ENCODE results near the gene SOX5. TPM values are rescaled to one million over a fixed set of nuclear protein-coding genes. Genes with fewer than 3 reads are reported as not detected.
"Not testable (repeated sequence)": the region's sequence is repeated elsewhere in the genome, so short reads cannot be mapped to it uniquely, and the experiment has no call there.

Gene SOX5
- polyA plus RNA-seq, 4 donors = 6.7 to 8.3 (median 7.2) TPM

GRCh38 chr12:23559268-23559753 is 390.2 kb downstream of the SOX5 start:
- no peak for DNase-seq (ENCODE audit: low read depth in 4 of 4, low spot score in 3 of 4)

- no peak for DNase-seq (ENCODE audit: low read depth in 4 of 4, low spot score in 3 of 4)
Measured at GRCh38 chr12:23556661-23557060, 392.8 kb downstream of the SOX5 start.

DNA sequence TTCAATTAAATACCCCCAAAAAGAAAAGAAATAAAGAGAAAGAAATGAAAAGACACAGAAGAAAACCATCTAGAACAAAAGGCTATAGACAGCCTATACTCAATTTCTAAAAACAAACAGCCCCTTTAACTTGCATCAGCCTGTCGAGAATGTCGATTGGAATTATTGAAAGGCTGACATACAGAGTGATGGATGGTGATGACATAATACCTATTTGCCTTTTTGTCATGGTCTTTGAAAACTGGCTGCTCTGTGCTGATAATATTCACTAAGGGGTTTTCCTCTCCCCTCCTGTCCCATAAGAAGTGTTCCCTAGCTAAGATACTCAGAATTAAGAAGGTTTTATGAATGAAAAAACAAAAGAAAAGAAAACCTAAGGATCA is 393.7 kb downstream of the SOX5 start:
- no peak for DNase-seq (ENCODE audit: low read depth in 4 of 4, low spot score in 3 of 4)

GRCh38 chr12:23555180-23555824 is 394.2 kb downstream of the SOX5 start:
- no peak for DNase-seq (ENCODE audit: low read depth in 4 of 4, low spot score in 3 of 4)

GRCh38 chr12:23552417-23552816 is 397.1 kb downstream of the SOX5 start:
- DNase-seq (ENCODE audit: low read depth in 4 of 4, low spot score in 3 of 4) = no peak

GRCh38 chr12:23550753-23551152 is 398.7 kb downstream of the SOX5 start:
- no peak for DNase-seq (ENCODE audit: low read depth in 4 of 4, low spot score in 3 of 4)

DNA sequence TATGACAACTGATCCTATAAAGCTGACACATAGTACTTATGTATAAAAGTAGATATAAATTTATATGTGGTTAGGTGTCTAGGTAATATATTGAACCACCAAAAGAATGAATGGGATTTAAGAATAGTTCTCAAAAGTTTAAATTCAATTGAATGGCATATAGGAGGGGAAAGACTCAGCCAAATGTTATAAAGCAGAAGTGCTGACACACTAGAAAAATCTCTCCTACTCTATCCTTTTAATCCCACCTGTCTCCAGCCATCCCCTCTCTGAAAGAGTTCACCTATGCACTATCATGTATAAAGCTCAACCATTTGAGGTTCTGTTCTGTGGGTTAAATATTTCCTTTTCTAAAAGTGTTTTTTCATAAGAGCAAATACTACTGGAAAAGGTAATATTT is 400.7 kb downstream of the SOX5 start:
- DNase-seq (ENCODE audit: low read depth in 4 of 4, low spot score in 3 of 4) = no peak

DNA sequence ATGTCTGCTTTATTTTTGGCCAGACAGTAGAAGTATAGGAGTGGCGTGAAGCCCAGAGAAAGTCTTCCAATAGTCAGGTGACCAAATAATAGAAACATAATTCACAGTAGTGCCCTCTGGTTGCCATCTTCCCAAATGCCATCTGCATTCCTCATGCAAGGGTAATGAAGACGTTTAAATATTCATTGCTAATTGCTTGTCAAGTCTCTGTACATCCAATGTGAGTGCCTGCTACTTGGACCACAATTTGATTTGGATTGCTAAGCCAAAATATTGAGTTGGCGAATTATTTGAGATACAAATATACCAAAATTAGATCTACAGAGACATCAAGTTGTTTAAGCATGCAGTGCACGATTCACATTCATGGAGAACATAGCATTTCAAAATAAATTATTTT is 402.7 kb downstream of the SOX5 start:
- no peak for DNase-seq (ENCODE audit: low read depth in 4 of 4, low spot score in 3 of 4)

GRCh38 chr12:23543767-23544166 is 405.7 kb downstream of the SOX5 start:
- no peak for DNase-seq (ENCODE audit: low read depth in 4 of 4, low spot score in 3 of 4)

GRCh38 chr12:23542187-23542586 is 407.3 kb downstream of the SOX5 start:
- no peak for DNase-seq (ENCODE audit: low read depth in 4 of 4, low spot score in 3 of 4)

DNA sequence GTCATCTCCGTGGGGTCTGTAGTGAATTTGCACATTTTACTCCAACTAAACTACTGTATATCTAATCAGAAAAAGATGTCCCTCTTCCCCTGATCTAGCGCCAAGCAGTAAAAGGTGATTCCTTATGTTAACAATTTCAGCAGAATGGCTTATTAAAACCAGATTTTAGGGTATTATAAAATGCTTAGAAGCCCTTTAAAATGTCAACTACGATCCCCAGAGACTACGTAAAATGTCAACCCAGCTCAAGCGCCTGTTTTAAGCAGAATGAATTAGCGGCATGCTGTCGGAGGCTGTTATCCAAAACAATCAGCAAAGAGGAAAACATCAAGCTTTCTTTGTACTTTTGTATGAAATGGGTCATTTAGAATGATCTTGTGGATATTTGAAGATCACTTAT is 408.9 kb downstream of the SOX5 start:
- peak in 2 of 4 donors; percentile 15 to 29 for DNase-seq (ENCODE audit: low read depth in 4 of 4, low spot score in 3 of 4)

DNA sequence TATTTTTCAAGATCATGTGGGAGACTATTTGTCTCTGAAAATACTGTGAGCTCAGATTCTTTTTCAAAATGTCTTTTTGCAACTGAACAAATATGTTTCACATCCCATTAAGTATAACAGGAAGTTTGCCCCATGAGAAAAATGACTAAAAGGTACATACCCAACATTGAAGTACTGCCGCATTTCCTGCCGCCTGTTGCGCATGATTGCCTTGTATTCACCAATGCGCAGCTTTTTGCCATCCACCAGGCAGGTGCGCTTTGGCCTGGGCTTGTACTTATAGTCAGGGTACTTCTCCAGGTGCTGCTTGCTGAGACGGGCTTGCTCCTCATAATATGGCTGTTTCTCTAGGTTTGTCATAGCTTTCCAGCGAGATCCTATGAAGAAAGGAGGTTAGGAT is 413.2 kb downstream of the SOX5 start:
- DNase-seq (ENCODE audit: low read depth in 4 of 4, low spot score in 3 of 4) = no peak

DNA sequence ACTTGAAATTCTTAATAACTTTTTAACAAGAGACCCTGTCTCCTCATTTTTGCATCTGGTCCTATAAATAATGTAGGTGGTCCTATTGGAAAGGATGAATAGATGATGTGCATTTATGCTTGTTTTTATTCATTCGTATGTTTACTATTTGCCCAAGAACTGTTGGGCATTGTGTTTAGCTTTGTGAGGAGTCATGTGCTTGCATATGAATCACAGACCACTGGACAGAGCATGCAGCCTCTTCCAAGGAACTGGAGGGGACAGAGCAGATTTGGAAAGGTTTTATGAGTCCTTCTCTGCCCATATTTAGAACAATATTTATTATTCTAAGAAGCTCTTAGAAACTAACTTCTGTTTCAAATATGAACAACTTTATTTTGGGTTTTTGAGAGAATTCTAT is 414.0 kb downstream of the SOX5 start:
- no peak for DNase-seq (ENCODE audit: low read depth in 4 of 4, low spot score in 3 of 4)

DNA sequence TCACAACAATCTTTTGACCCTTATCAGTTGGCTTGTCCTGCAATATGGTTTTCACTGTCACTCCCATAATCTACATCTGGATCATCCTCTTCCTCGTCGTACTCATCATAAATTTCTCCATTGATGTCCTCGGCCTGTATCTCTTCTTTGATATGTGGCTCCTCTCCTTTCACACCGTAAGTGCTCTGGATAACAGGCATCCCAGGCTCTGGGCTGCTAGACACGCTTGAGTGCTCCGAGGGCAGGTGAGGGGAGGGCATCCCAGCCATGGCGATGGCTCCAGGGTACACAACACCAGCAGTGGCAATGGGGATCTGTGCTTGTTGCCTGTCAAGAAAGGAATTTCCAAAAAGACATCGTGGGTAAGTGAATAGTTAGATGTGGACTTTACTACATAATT is 415.3 kb downstream of the SOX5 start:
- no peak for DNase-seq (ENCODE audit: low read depth in 4 of 4, low spot score in 3 of 4)

DNA sequence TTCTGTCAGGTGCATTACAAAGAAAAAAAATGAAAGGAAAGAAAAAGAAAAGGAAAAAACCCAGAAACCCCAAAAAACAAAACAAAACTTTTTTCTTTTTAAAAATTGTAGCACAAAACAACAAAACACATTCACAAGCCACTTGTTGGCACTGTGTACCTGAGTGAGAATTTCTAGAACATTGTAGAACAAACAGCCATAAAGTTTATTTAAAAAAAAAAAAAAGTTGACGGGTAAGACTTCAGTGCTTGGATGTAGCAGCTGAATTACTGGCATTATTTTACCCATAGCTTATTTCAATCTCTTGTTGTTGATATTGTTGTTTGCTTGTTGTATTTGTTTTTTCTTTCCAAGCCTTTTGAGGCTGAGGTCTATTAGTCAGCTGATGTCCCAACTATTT is 415.8 kb downstream of the SOX5 start:
- no peak for DNase-seq (ENCODE audit: low read depth in 4 of 4, low spot score in 3 of 4)

GRCh38 chr12:23533265-23533664 is 416.2 kb downstream of the SOX5 start:
- no peak for DNase-seq (ENCODE audit: low read depth in 4 of 4, low spot score in 3 of 4)

GRCh38 chr12:23528316-23528715 is 421.2 kb downstream of the SOX5 start:
- DNase-seq (ENCODE audit: low read depth in 4 of 4, low spot score in 3 of 4) = no peak

DNA sequence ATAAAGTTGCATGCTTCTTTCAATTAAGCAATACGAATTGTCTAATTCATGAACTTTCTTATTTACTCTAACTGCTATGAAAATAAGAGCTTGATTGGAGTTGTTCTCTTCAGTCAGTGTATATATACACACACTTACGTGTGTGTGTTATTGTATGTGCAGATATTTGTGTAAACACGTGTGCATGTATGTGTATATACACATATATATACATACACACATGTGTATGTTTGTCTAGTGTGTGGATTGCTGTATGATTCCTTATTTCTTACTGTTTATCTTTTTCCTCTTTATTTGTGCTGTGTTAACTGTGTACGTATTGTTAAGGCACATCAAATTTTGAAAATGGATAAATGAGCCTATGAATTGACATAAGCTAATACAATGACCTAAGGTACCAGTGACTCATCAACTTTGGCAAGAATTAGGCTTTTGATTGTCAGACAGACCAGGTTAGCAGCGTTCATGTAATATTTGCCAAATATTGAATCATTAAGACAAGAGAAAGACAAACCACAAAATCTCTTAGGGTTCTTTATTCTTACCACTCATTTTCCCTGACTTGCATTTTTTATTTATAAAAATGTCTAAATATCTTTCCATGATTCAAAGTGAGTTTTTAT is 423.9 kb downstream of the SOX5 start:
- DNase-seq (ENCODE audit: low read depth in 4 of 4, low spot score in 3 of 4) = no peak

DNA sequence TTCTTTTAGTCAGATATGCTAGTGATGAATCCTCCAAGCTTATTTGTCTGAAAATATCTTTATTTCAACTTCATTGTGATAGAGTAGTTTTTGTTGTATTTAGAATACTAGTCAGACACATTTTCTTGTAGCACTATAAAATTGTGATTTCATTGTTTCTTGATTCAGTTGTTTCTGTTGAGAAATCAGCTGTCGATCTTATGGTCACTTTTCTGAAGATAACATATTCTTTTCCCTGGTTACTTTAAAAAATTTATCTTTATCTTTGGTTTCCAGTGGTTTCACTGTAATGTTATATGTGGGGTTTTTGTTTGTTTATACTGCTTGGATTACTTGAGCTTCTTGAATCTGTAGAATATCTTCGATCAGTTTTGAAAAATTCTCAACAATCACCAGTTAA is 426.1 kb downstream of the SOX5 start:
- DNase-seq (ENCODE audit: low read depth in 4 of 4, low spot score in 3 of 4) = no peak

GRCh38 chr12:23519444-23519843 is 430.0 kb downstream of the SOX5 start:
- DNase-seq (ENCODE audit: low read depth in 4 of 4, low spot score in 3 of 4) = not testable (repeated sequence)

GRCh38 chr12:23515785-23516184 is 433.7 kb downstream of the SOX5 start:
- not testable (repeated sequence) for DNase-seq (ENCODE audit: low read depth in 4 of 4, low spot score in 3 of 4)

GRCh38 chr12:23510484-23510883 is 439.0 kb downstream of the SOX5 start:
- no peak for DNase-seq (ENCODE audit: low read depth in 4 of 4, low spot score in 3 of 4)

- DNase-seq (ENCODE audit: low read depth in 4 of 4, low spot score in 3 of 4) = not testable (repeated sequence)
Measured at GRCh38 chr12:23509832-23510231, 439.6 kb downstream of the SOX5 start.
